Epithelial cell of umbilical artery (primary cell): ENCODE measurements around the gene DYNC2I2. TPM values are rescaled to one million over a fixed set of nuclear protein-coding genes. Genes with fewer than 3 reads are reported as not detected.

Experiments
- total RNA-seq: library from RNA; depleted of rRNA; stranded (reverse); fragments of >200 nt; gene quantifications from 2 replicates; pipeline ENCODE4 v1.2.3, GENCODE V29; 2014

DYNC2I2 gene
- 88.0 and 90.7 TPM in 2 replicates for total RNA-seq

DNA sequence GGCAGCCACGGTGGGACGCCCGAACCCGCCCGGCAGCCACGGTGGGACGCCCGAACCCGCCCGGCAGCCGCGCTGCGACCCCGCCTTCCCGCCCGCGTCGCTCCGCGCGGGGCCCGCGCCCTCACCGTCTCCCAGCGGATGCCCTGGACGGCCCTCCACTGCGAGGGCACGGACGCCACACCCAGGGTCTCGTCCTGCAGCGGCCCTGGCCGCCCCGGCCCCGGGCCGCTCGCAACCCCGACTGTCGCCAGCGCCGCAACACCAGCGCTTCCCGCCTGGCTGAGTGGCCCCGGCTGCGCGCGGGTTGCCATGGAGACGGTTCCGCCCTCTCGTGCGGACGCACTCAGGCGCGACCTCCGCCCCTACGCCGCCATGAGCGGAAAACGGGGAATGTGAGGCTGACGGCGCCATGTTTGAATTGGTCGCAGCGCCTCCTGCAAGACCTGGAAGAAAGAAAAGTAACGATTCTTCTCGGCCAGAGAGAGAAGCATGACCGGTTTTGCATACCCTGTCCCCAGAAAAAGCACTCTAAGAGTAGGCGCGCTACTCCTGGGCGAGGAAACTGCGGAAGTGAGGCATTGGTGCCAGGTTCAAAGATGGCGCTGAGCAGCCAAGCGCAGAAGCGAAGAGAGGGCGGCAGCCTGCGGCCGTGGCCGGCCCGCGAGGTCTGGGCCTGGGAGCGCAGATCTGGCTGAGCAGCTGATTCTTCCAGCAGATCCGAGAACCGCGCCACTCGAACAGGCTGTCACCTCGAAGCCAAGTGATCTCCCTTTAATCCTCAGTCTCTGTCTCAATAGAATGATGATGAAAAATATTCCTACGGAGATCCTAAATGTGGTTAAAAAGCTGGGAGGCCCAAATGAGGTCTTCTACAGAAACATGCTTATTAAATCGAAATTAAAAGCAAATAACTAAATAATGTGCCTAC, at the start of gene DYNC2I2:
TSS of gene DYNC2I2 (minus strand) at position 432 of the 928 bp plus-strand sequence. CDS start at position 311, 121 bp downstream.

GRCh38 chr9:128702445-128702948, 45.9 kb upstream of the DYNC2I2 start, which contains the start of gene PKN3:
Gene PKN3, plus strand, starts transcription at chr9:128702503. Its CDS starts 413 bp downstream, at chr9:128702916.

DNA sequence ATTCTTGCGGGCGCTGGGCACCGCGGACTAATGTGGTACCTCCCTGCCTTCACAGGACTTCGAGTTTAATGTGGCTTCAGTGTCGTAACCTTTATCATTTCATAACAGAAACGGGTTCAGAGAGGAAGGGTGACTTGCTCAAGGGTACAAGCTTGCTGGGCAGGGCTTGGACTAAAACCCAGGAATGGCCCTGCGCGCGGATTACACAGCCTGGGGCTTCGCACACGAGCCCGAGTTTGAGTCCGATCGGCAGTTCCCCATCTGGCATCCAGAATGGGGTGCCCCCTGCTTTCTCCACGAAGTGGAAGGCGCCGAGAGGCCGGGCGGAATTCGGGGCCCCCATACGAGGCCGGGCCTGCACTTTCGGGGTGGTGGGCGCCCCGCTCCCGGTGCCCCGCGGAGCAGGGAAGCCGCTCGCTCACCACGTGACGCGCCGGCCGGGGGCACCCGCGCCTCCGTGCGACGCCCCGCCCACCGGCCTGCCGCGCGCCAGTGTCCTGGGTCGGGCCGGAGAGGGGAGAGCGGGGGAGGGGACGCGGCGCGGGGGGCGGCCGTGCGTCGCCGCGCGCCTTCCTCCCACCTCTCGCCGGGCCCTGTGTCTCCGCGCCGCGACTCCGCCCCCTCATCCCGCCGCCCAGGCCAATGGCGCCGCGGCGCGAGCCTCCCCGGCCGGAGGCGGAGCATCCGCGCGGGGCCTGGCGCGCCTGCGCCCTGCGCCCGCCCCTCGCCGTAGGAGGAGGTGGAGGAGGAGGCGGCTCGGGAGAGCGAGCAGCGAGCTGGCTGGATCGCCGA, 32.0 kb upstream of the DYNC2I2 start, which contains the start of gene SET:
TSS of gene SET (plus strand) at position 722 of the 792 bp plus-strand sequence. CDS start 361 bp downstream, outside the sequence.

Other genes with a start within 250 kb of the DYNC2I2 start
- 14.6 and 21.8 TPM in 2 replicates for gene CERCAM, start 236.0 kb downstream of the DYNC2I2 start, total RNA-seq
- gene ODF2, start 200.8 kb downstream of the DYNC2I2 start, total RNA-seq: 38.0 and 51.7 TPM in 2 replicates
- 17.2 and 23.7 TPM in 2 replicates for gene GLE1, start 152.1 kb downstream of the DYNC2I2 start, total RNA-seq
- 243 and 266 TPM in 2 replicates for gene SPTAN1, start 104.3 kb downstream of the DYNC2I2 start, total RNA-seq
- 594 and 880 TPM in 2 replicates for gene SET, start 32.4 kb upstream of the DYNC2I2 start, total RNA-seq
- 17.0 and 17.9 TPM in 2 replicates for gene PKN3, start 45.7 kb upstream of the DYNC2I2 start, total RNA-seq
- 25.1 and 40.0 TPM in 2 replicates for gene ZDHHC12, start 67.3 kb upstream of the DYNC2I2 start, total RNA-seq
- gene ZER1, start 115.1 kb upstream of the DYNC2I2 start, total RNA-seq: 8.1 and 13.4 TPM in 2 replicates
- 8.8 and 12.9 TPM in 2 replicates for gene TBC1D13, start 130.4 kb upstream of the DYNC2I2 start, total RNA-seq
- 25.2 and 37.7 TPM in 2 replicates for gene ENDOG, start 161.7 kb upstream of the DYNC2I2 start, total RNA-seq
- 17.9 and 23.7 TPM in 2 replicates for gene SPOUT1, start 172.9 kb upstream of the DYNC2I2 start, total RNA-seq
- gene KYAT1, start 225.1 kb upstream of the DYNC2I2 start, total RNA-seq: 10.8 and 11.7 TPM in 2 replicates
- gene LRRC8A, start 225.3 kb upstream of the DYNC2I2 start, total RNA-seq: 85.0 and 88.0 TPM in 2 replicates